ENCODE data around the gene MACROD2.

Gene MACROD2

GRCh38 chr20:14142171-14142570, 146.9 kb downstream of the MACROD2 start:
- H3K4me1 ChIP-seq (ENCODE audit: control insufficient read depth in 1 of 2, insufficient read depth in 1 of 2, low read depth in 1 of 2, low read length in 1 of 2): no peaks in the 10 kb centered on the region
- TF ChIP-seq CTCF (IDR thresholded peaks at IDR 0.05): no peak
- no peaks in the 10 kb centered on the region for H3K9me3 ChIP-seq
- H3K27ac ChIP-seq: no peak overlapping the region
- H3K4me3 ChIP-seq (ENCODE audit: low read depth in 1 of 2, low read length in 1 of 2): no peak overlapping the region
- H3K27me3 ChIP-seq: no peaks in the 10 kb centered on the region
- H3K36me3 ChIP-seq: no peaks in the 10 kb centered on the region

DNA sequence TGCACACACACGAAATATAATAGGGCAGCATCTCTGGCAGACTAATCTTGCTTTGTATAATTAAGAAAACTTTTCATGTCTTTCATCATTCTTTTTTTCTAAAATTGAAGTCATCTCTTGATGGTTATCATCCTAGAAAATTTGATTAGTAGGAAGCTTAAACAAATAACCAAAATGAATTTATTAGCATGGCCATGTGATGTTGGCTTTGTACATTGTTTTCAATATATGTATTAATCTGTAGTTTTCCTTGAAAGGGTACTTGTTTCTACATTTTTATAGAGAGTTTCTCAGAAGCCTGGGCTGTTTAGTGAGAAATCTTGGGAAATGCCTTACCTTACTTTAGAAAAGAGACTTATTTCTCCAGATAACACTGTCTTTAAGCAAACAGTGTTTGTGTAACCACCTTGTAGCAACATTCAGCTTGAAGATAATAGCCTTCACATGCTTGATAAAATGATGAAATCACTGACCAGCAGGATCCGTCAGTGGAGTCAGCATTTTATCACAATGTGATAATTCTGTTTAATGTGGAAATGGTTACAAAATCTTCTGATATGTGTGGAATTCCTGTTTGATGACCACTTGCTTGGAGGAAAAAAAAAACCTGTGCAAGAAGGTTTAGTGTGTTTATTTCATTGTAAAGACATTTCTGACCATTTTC, 147.8 kb downstream of the MACROD2 start:
- no peaks in the 10 kb centered on the region for H3K36me3 ChIP-seq
- H3K4me1 ChIP-seq (ENCODE audit: control insufficient read depth in 1 of 2, insufficient read depth in 1 of 2, low read depth in 1 of 2, low read length in 1 of 2): no peaks in the 10 kb centered on the region
- H3K27ac ChIP-seq: no peak overlapping the region
- H3K27me3 ChIP-seq: no peaks in the 10 kb centered on the region
- no peaks in the 10 kb centered on the region for H3K9me3 ChIP-seq
- no peak for TF ChIP-seq CTCF (IDR thresholded peaks at IDR 0.05)
- H3K4me3 ChIP-seq (ENCODE audit: low read depth in 1 of 2, low read length in 1 of 2): no peak overlapping the region

- no peaks in the 10 kb centered on the region for H3K27me3 ChIP-seq
- H3K4me1 ChIP-seq (ENCODE audit: control insufficient read depth in 1 of 2, insufficient read depth in 1 of 2, low read depth in 1 of 2, low read length in 1 of 2): no peaks in the 10 kb centered on the region
- H3K36me3 ChIP-seq: no peaks in the 10 kb centered on the region
- no peak for TF ChIP-seq CTCF (IDR thresholded peaks at IDR 0.05)
- H3K4me3 ChIP-seq (ENCODE audit: low read depth in 1 of 2, low read length in 1 of 2): no peak overlapping the region
- H3K9me3 ChIP-seq: no peaks in the 10 kb centered on the region
- H3K27ac ChIP-seq: no peak overlapping the region
Measured at GRCh38 chr20:14148042-14148441, 152.7 kb downstream of the MACROD2 start.

DNA sequence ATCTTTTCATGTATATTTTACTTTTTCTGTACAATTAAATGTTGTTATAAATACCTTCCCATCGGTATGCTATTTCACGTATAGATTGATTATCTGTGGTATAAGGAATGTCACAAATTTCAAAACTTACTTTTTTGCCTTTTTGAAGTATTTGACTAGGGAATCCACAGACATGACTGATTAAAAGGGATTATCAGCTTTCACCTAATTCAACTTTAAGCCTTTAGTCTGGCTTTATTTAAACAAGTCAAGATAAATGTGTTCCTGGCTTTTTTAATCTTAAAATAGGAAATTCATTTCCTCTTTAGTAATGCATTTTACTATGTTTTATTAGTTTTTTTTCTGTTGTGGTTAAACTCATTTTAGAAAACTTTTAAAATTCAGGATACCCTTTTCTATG, 160.0 kb downstream of the MACROD2 start:
- Histone ChIP-seq H3K27ac (no peak overlapping the region), H3K4me3 (ENCODE audit: low read depth in 1 of 2, low read length in 1 of 2) (no peak overlapping the region), H3K36me3 (no peaks in the 10 kb centered on the region), H3K27me3 (no peaks in the 10 kb centered on the region), H3K9me3 (no peaks in the 10 kb centered on the region), H3K4me1 (ENCODE audit: control insufficient read depth in 1 of 2, insufficient read depth in 1 of 2, low read depth in 1 of 2, low read length in 1 of 2) (no peaks in the 10 kb centered on the region)
- no peak for TF ChIP-seq CTCF (IDR thresholded peaks at IDR 0.05)

DNA sequence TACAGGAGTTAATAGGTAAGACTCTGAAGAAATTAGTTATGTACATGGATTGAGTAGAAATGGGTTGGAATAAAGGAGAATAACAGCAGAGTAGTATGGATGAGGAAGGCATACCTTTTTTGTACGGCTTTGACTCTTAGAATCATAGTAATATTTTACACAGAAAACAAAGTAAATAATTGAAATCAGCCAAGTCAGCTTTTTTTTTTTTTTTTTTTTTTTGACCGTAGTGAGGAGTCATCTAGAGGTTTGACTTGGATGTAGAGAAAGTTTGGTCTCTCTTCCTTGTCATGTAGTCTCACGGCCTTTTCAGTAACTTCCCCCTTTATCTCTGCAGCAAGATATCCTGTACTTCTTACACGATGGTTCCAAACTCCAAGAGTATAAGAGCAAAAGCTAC, 183.2 kb downstream of the MACROD2 start:
- no peak for TF ChIP-seq CTCF (IDR thresholded peaks at IDR 0.05)

More for the DNA sequence above, 183.2 kb downstream of the MACROD2 start:
- no peaks in the 10 kb centered on the region for H3K27me3 ChIP-seq
- H3K4me3 ChIP-seq (ENCODE audit: low read depth in 1 of 2, low read length in 1 of 2): no peak overlapping the region
- H3K27ac ChIP-seq: no peak overlapping the region
- H3K9me3 ChIP-seq: no peaks in the 10 kb centered on the region
- no peaks in the 10 kb centered on the region for H3K4me1 ChIP-seq (ENCODE audit: control insufficient read depth in 1 of 2, insufficient read depth in 1 of 2, low read depth in 1 of 2, low read length in 1 of 2)
- no peaks in the 10 kb centered on the region for H3K36me3 ChIP-seq
